Mammary epithelial cell (primary cell): ENCODE data around the gene CNTROB.

Experiments
- CTCF ChIP-seq, 2 donors: IDR thresholded peaks in 1 of 2; conservative IDR thresholded peaks in 1 of 2; 2 replicates each; pipeline ENCODE4 v1.5.1; 2011 to 2012; ENCODE audit warnings: inconsistent platforms in 2 of 2, low read length in 2 of 2, mild to moderate bottlenecking in 2 of 2, control low read depth in 1 of 2, low read depth in 1 of 2; ENCODE audit not compliant: insufficient read depth in 1 of 2; ENCODE audit errors: extremely low read depth in 1 of 2
- EZH2 ChIP-seq: IDR thresholded peaks from 2 replicates; pipeline ENCODE4 v1.6.1; 2012; ENCODE audit warnings: low read length, inconsistent platforms, borderline replicate concordance

GRCh38 chr17:7882629-7883028, 49.4 kb upstream of the CNTROB start:
- TF ChIP-seq CTCF (conservative IDR thresholded peaks at IDR 0.05 in 1 of 2, IDR thresholded peaks at IDR 0.05 in 1 of 2; ENCODE audit: extremely low read depth in 1 of 2, insufficient read depth in 1 of 2, low read depth in 1 of 2, low read length in 2 of 2): no peak
- TF ChIP-seq EZH2: no peak
